ENCODE data around the gene DLX3. TPM values are rescaled to one million over a fixed set of nuclear protein-coding genes. Genes with fewer than 3 reads are reported as not detected.

DLX3 gene
- total RNA-seq, 1 experiment from 2014 or later: 1.2 TPM

DNA sequence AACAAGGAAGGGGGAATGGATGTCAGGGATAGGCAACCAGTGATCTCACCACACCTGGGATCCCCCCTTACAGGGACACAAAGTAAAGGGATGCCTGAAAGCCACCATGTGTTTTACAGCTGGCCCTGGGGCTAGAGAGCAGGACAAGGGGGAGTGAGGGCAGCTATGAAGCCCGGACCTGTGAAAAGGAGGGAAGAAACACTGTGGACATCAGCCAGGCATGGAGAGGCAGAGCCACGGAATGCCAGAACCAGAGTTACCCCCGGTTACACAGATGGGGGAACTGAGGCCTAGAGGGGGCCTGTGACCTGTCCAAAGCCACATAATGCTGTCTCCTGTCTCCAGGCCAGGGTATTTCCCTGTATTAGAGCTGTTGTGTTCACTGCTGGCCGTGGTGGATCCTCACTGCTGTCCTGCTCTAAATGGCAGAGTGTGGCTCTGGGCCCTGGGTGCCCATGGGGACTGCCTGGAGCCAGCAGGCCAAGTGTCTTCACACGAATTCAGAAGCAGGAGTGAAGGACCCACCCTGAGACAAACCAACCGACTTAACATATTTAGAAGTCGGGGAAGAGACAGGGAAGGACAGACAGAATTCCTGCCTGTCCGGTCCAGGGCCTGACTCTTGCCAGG is 31.1 kb upstream of the DLX3 start:
- Histone ChIP-seq H3K56ac (ENCODE audit: insufficient read length, low read depth, low read length) (no peak overlapping the region), H3K4me2 (ENCODE audit: insufficient read depth, insufficient read length, low read length) (no peak overlapping the region)

More for the DNA sequence above, 31.1 kb upstream of the DLX3 start:
- WGBS (ENCODE audit: extremely low coverage, insufficient read length, low lambda C conversion rate): no CpG with 5 or more reads among the region's 8 CpGs
- H2BK12ac ChIP-seq (ENCODE audit: insufficient read length, low read depth, low read length): no peak overlapping the region
- Mint-ChIP-seq H3K36me3 (ENCODE audit: insufficient read depth in 1 of 3, low read depth in 3 of 3) (no peaks in the 10 kb centered on the region), H3K4me3 (peak overlapping the region in 1 of 2 experiments; percentile 4; a peak in 1 of 5 replicates), H3K27ac (peak overlapping the region in 1 of 3 experiments; percentile 90; a peak in 1 of 7 replicates), H3K9me3 (no peaks in the 10 kb centered on the region), H3K27me3 (ENCODE audit: low read depth) (peaks cover 15% of the 10 kb centered on the region), H3K4me1 (peaks cover 23 to 27% of the 10 kb centered on the region in 2 experiments)
- DNase-seq: no peak
- no peak overlapping the region for H4K91ac ChIP-seq (ENCODE audit: insufficient read length, low read depth, low read length)
- no peaks in the 10 kb centered on the region for H3K23me2 ChIP-seq (ENCODE audit: insufficient read length, low read depth, low read length, poor library complexity, severe bottlenecking)
- H2BK15ac ChIP-seq (ENCODE audit: low read depth, low read length): no peak overlapping the region
- no peak overlapping the region for H2BK120ac ChIP-seq (ENCODE audit: low read depth, low read length, poor library complexity, severe bottlenecking)
- no peaks in the 10 kb centered on the region for H3K79me1 ChIP-seq (ENCODE audit: insufficient read depth, low read depth, low read length, poor library complexity, severe bottlenecking)
- no peak overlapping the region for H3K4ac ChIP-seq (ENCODE audit: low read depth, low read length)
- no peaks in the 10 kb centered on the region for H3K79me2 ChIP-seq (ENCODE audit: insufficient read depth, low read length)
- no peak overlapping the region for H3K14ac ChIP-seq (ENCODE audit: insufficient read depth, low read length)
- no peaks in the 10 kb centered on the region for H4K20me1 ChIP-seq (ENCODE audit: control insufficient read depth, insufficient read depth, insufficient read length)
- no peak overlapping the region for H3T11ph ChIP-seq (ENCODE audit: low read length)
- no peak overlapping the region for H3K9ac ChIP-seq (ENCODE audit: extremely low read depth, insufficient read length, low read length)
- no peak overlapping the region for H3K27ac ChIP-seq (ENCODE audit: insufficient read length, low read depth, low read length)
- no peaks in the 10 kb centered on the region for H3K9me3 ChIP-seq (ENCODE audit: control insufficient read depth, low read depth, low read length)
- peaks cover 6% of the 10 kb centered on the region; the same call in 1 of the 2 replicates for H3K4me1 ChIP-seq (ENCODE audit: insufficient read depth, low read length)
- no peak overlapping the region for H3K18ac ChIP-seq (ENCODE audit: insufficient read length, low read depth, low read length)
- H2AK5ac ChIP-seq (ENCODE audit: insufficient read length, low read length): no peak overlapping the region
- no peaks in the 10 kb centered on the region for H3K27me3 ChIP-seq (ENCODE audit: insufficient read depth, low read length)
- no peak overlapping the region for H4K8ac ChIP-seq (replicated peaks; ENCODE audit: insufficient read length, low read depth, low read length)
- H4K5ac ChIP-seq (ENCODE audit: insufficient read length, low read depth, low read length): no peak overlapping the region
- TF ChIP-seq, protein P1, sequence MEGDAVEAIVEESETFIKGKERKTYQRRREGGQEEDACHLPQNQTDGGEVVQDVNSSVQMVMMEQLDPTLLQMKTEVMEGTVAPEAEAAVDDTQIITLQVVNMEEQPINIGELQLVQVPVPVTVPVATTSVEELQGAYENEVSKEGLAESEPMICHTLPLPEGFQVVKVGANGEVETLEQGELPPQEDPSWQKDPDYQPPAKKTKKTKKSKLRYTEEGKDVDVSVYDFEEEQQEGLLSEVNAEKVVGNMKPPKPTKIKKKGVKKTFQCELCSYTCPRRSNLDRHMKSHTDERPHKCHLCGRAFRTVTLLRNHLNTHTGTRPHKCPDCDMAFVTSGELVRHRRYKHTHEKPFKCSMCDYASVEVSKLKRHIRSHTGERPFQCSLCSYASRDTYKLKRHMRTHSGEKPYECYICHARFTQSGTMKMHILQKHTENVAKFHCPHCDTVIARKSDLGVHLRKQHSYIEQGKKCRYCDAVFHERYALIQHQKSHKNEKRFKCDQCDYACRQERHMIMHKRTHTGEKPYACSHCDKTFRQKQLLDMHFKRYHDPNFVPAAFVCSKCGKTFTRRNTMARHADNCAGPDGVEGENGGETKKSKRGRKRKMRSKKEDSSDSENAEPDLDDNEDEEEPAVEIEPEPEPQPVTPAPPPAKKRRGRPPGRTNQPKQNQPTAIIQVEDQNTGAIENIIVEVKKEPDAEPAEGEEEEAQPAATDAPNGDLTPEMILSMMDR (conservative IDR thresholded peaks at IDR 0.05): no peak
- no peak overlapping the region for H3K23ac ChIP-seq (ENCODE audit: insufficient read length, low read depth, low read length)
- H2BK20ac ChIP-seq (ENCODE audit: low read depth, low read length, poor library complexity, severe bottlenecking): no peak overlapping the region
- no peak overlapping the region for H2BK5ac ChIP-seq (ENCODE audit: insufficient read length, low read length)
- H2AFZ ChIP-seq (ENCODE audit: low read length): no peak overlapping the region
